HuH-7 (cell line): ENCODE data around the gene RGS14.
"Not testable (repeated sequence)": the region's sequence is repeated elsewhere in the genome, so short reads cannot be mapped to it uniquely, and the experiment has no call there.

ENCODE experiments used
- DNase-seq: peaks from one replicate; pipeline ENCODE4 v3.0.0; 2011; ENCODE audit warnings: low spot score

The RGS14 gene

GRCh38 chr5:177403792-177404640 lies 46.3 kb downstream of the RGS14 start:
- no peak for DNase-seq

- no peak for DNase-seq
Measured at GRCh38 chr5:177404641-177405179, 47.0 kb downstream of the RGS14 start.

- DNase-seq: no peak
Measured at GRCh38 chr5:177405312-177405711, 47.6 kb downstream of the RGS14 start.

GRCh38 chr5:177405805-177406204 lies 48.1 kb downstream of the RGS14 start:
- no peak for DNase-seq

- DNase-seq: peak; percentile 62
Measured at GRCh38 chr5:177409043-177409801, 51.5 kb downstream of the RGS14 start, which contains the start of gene F12. TSS of gene F12 (minus strand) at chr5:177409564. CDS start at chr5:177409527, 37 bp downstream.

GRCh38 chr5:177410575-177410974 lies 52.9 kb downstream of the RGS14 start:
- DNase-seq: no peak

GRCh38 chr5:177412603-177413233 lies 55.0 kb downstream of the RGS14 start:
- DNase-seq: no peak

- DNase-seq: no peak
Measured at GRCh38 chr5:177414481-177414880, 56.8 kb downstream of the RGS14 start.

GRCh38 chr5:177417081-177417480 lies 59.4 kb downstream of the RGS14 start:
- not testable (repeated sequence) for DNase-seq

- DNase-seq: no peak
Measured at GRCh38 chr5:177419046-177419445, 61.3 kb downstream of the RGS14 start.

GRCh38 chr5:177420472-177420871 lies 62.7 kb downstream of the RGS14 start:
- DNase-seq: not testable (repeated sequence)

- no peak for DNase-seq
Measured at GRCh38 chr5:177421062-177421798, 63.5 kb downstream of the RGS14 start.
